ENCODE measurements around the gene ZBTB7C.

GRCh38 chr18:48076461-48076860 lies 332.7 kb downstream of the ZBTB7C start:
- no peak for TF ChIP-seq CTCF (optimal IDR thresholded peaks at IDR 0.05 in 1 of 3, IDR thresholded peaks at IDR 0.05 in 1 of 3, conservative IDR thresholded peaks at IDR 0.05 in 1 of 3; ENCODE audit: extremely low read depth in 1 of 3, insufficient read depth in 2 of 3, low read length in 3 of 3)
- no peak for TF ChIP-seq EZH2 (IDR thresholded peaks at IDR 0.05; ENCODE audit: low read length)
